ENCODE measurements around the gene UBE2O. TPM values are rescaled to one million over a fixed set of nuclear protein-coding genes. Genes with fewer than 3 reads are reported as not detected.
"Not testable (repeated sequence)": the region's sequence is repeated elsewhere in the genome, so short reads cannot be mapped to it uniquely, and the experiment has no call there.

UBE2O gene
- total and polyA plus RNA-seq, 4 experiments from 2014 or later, result 4.5 to 43.7 (median 28.5) TPM

GRCh38 chr17:76363107-76363842 lies 89.7 kb downstream of the UBE2O start:
- no peak for DNase-seq
- H3K4me3 Mint-ChIP-seq, result no peak overlapping the region
- H3K4me3 ChIP-seq (ENCODE audit: low read length in 2 of 2), result no peak overlapping the region
- H3K9me3 Mint-ChIP-seq, result no peaks in the 10 kb centered on the region
- no peak overlapping the region for H3K27ac Mint-ChIP-seq
- no peaks in the 10 kb centered on the region for H3K27me3 Mint-ChIP-seq
- ChIA-PET CTCF (ENCODE audit: partially characterized antibody) (interaction anchor here (0.9 to 1.8 kb wide), 4 partner anchors 17 to 762 kb away, joined by 3 to 4 read pairs (median 4); no protein-coding TSS in a partner anchor), POLR2A (ENCODE audit: partially characterized antibody) (interaction anchor here (1.6 kb wide), 1 partner anchor 10 kb away, joined by 8 read pairs; the partner anchor contains the start of gene PRPSAP1)
- H3K36me3 ChIP-seq (ENCODE audit: insufficient read depth, low read length), result no peaks in the 10 kb centered on the region
- H3K27me3 ChIP-seq (ENCODE audit: insufficient read depth, low read length), result no peaks in the 10 kb centered on the region
- H3K36me3 Mint-ChIP-seq, result no peaks in the 10 kb centered on the region
- intact Hi-C loops (cut with micrococcal nuclease), result no loop called here
- H3K4me1 ChIP-seq (ENCODE audit: insufficient read depth, low read length), result no peaks in the 10 kb centered on the region
- H3K9me3 ChIP-seq (ENCODE audit: control insufficient read depth in 1 of 2, low read length in 2 of 2), result no peaks in the 10 kb centered on the region
- no peak overlapping the region for H3K27ac ChIP-seq (ENCODE audit: low read depth, low read length)
- no peaks in the 10 kb centered on the region for H3K4me1 Mint-ChIP-seq

DNA sequence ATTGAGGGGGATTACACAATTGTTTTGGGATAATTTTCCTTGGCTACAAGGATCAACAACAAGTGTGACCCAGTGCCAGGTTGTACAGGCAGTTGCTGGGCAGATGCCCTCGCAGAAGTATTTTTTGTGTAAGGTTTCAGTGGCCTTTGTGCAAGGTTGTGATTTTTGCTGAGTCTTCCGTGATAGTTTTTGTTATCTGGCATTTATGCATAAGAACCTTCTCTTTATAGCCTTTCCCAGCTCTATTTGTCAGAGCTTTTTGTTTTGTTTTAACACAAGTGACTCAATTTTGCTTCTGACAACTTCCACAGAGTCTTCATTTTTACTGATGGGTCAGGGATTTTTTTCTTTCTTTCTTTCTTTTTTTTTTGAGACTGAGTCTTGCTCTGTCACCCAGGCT lies 92.5 kb downstream of the UBE2O start:
- no peak for DNase-seq
- Mint-ChIP-seq H3K4me1 (no peaks in the 10 kb centered on the region), H3K4me3 (no peak overlapping the region), H3K36me3 (no peaks in the 10 kb centered on the region), H3K27me3 (no peaks in the 10 kb centered on the region), H3K9me3 (no peaks in the 10 kb centered on the region), H3K27ac (no peak overlapping the region)
- H3K9me3 ChIP-seq (ENCODE audit: control insufficient read depth in 1 of 2, low read length in 2 of 2), result no peaks in the 10 kb centered on the region
- intact Hi-C loops (cut with micrococcal nuclease), result no loop called here
- H3K27ac ChIP-seq (ENCODE audit: low read depth, low read length), result no peak overlapping the region
- POLR2A ChIA-PET (ENCODE audit: partially characterized antibody), result no interaction called here
- no peaks in the 10 kb centered on the region for H3K4me1 ChIP-seq (ENCODE audit: insufficient read depth, low read length)
- H3K4me3 ChIP-seq (ENCODE audit: low read length in 2 of 2), result no peak overlapping the region
- no peaks in the 10 kb centered on the region for H3K27me3 ChIP-seq (ENCODE audit: insufficient read depth, low read length)
- no peaks in the 10 kb centered on the region for H3K36me3 ChIP-seq (ENCODE audit: insufficient read depth, low read length)
- CTCF ChIA-PET (ENCODE audit: partially characterized antibody), result interaction anchor here (1.2 kb wide), 1 partner anchor 37 kb away, joined by 3 read pairs; no protein-coding TSS in a partner anchor

- H3K4me3 Mint-ChIP-seq; POLR2A ChIA-PET (ENCODE audit: partially characterized antibody); H3K9me3 Mint-ChIP-seq; H3K27me3 ChIP-seq (ENCODE audit: insufficient read depth, low read length); H3K4me1 ChIP-seq (ENCODE audit: insufficient read depth, low read length); H3K4me1 Mint-ChIP-seq; H3K36me3 Mint-ChIP-seq; H3K4me3 ChIP-seq (ENCODE audit: low read length in 2 of 2); H3K27me3 Mint-ChIP-seq; H3K36me3 ChIP-seq (ENCODE audit: insufficient read depth, low read length); H3K27ac Mint-ChIP-seq; H3K9me3 ChIP-seq (ENCODE audit: control insufficient read depth in 1 of 2, low read length in 2 of 2); DNase-seq; intact Hi-C loops (cut with micrococcal nuclease); H3K27ac ChIP-seq (ENCODE audit: low read depth, low read length): not testable (repeated sequence)
- CTCF ChIA-PET (ENCODE audit: partially characterized antibody), result interaction anchor here (1.0 to 1.2 kb wide), 3 partner anchors 14 to 38 kb away, joined by 3 read pairs; partner anchors contain the start of gene SPHK1
Measured at GRCh38 chr17:76359776-76360175, 93.2 kb downstream of the UBE2O start.

GRCh38 chr17:76359375-76359774 lies 93.6 kb downstream of the UBE2O start:
- ChIA-PET CTCF (ENCODE audit: partially characterized antibody) (interaction anchor here (1.0 to 1.2 kb wide), 3 partner anchors 14 to 38 kb away, joined by 3 read pairs; partner anchors contain the start of gene SPHK1), POLR2A (ENCODE audit: partially characterized antibody) (no interaction called here)
- no peaks in the 10 kb centered on the region for H3K27me3 Mint-ChIP-seq
- no peak overlapping the region for H3K4me3 Mint-ChIP-seq
- H3K27me3 ChIP-seq (ENCODE audit: insufficient read depth, low read length), result no peaks in the 10 kb centered on the region
- H3K27ac ChIP-seq (ENCODE audit: low read depth, low read length), result no peak overlapping the region
- peaks cover under 1 to 6% (median 3%) of the 10 kb centered on the region in 4 donors for H3K4me1 Mint-ChIP-seq
- intact Hi-C loops (cut with micrococcal nuclease), result no loop called here
- H3K36me3 Mint-ChIP-seq, result peaks cover 0 to under 1% of the 10 kb centered on the region in 2 donors
- H3K4me3 ChIP-seq (ENCODE audit: low read length in 2 of 2), result no peak overlapping the region
- H3K9me3 Mint-ChIP-seq, result no peaks in the 10 kb centered on the region
- H3K36me3 ChIP-seq (ENCODE audit: insufficient read depth, low read length), result no peaks in the 10 kb centered on the region
- peaks cover under 1% of the 10 kb centered on the region for H3K4me1 ChIP-seq (ENCODE audit: insufficient read depth, low read length)
- H3K9me3 ChIP-seq (ENCODE audit: control insufficient read depth in 1 of 2, low read length in 2 of 2), result no peaks in the 10 kb centered on the region
- DNase-seq, result no peak
- no peak overlapping the region for H3K27ac Mint-ChIP-seq

DNA sequence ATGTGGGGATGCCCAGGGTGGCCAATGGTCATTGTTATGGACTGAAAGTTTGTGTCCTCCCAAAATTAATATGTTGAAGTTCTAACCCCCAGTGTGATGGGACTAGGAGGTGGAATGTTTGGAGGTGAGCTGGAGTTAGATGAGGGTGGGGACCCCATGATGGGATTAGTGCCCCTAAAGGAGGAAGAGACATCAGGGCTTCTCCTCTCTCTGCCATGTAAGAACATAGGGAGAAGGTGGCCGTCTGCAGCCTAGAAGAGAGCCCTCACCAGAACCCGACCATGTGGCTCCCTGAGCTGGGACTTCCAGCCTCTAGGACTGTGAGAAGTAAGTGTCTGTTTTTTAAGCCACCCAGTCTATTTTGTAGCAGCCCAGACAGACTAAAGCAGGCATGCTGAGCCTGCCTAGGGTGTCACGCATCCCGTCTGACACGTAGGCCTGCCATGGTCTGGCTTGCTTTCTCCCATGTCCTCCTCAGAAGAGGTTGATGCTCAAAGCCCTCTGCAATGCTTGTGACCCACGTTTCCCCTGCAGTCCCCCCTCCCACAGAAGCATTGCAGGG lies 95.3 kb downstream of the UBE2O start:
- Mint-ChIP-seq H3K27me3 (no peaks in the 10 kb centered on the region), H3K9me3 (no peaks in the 10 kb centered on the region), H3K4me3 (no peak overlapping the region), H3K4me1 (peaks cover 4 to 16% (median 11%) of the 10 kb centered on the region in 4 donors), H3K36me3 (peaks cover 0 to 9% of the 10 kb centered on the region in 2 donors), H3K27ac (no peak overlapping the region)
- Histone ChIP-seq H3K27ac (ENCODE audit: low read depth, low read length) (no peak overlapping the region), H3K4me1 (ENCODE audit: insufficient read depth, low read length) (peaks cover 7% of the 10 kb centered on the region), H3K27me3 (ENCODE audit: insufficient read depth, low read length) (no peaks in the 10 kb centered on the region), H3K4me3 (ENCODE audit: low read length in 2 of 2) (no peak overlapping the region), H3K36me3 (ENCODE audit: insufficient read depth, low read length) (no peaks in the 10 kb centered on the region), H3K9me3 (ENCODE audit: control insufficient read depth in 1 of 2, low read length in 2 of 2) (no peaks in the 10 kb centered on the region)
- ChIA-PET POLR2A (ENCODE audit: partially characterized antibody) (no interaction called here), CTCF (ENCODE audit: partially characterized antibody) (interaction anchor here (1.0 kb wide), 1 partner anchor 28 kb away, joined by 4 read pairs; no protein-coding TSS in a partner anchor)
- intact Hi-C loops (cut with micrococcal nuclease), result no loop called here
- DNase-seq, result no peak

DNA sequence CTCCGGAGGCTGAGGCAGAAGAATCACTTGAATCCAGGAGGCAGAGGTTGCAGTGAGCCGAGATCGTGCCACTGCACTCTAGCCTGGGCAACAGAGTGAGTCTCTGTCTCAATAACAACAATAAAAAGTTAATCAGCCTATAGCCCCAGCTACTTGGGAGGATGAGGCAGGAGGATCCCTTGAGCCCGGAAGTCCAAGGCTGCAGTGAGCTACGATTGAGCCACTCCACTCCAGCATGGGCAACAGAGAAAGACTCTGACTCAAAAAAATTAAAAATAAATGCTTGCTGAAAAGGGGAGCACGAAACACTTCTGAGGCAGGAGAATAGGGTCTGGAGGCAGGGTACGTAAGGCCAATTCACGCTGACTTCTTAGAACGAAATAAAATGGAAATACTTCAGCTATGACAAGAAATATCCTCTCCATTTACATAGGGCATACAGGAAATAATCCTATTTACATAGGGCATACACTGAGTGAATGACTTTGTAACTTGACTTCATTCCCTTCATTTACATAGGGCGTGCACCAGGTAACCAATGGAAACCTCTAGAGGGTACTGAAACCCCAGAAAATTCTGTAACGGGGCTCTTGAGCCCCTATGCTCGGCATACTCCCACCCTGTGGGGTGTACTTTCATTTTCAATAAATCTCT lies 96.0 kb downstream of the UBE2O start:
- Histone ChIP-seq H3K4me3 (ENCODE audit: low read length in 2 of 2) (no peak overlapping the region), H3K27me3 (ENCODE audit: insufficient read depth, low read length) (no peaks in the 10 kb centered on the region), H3K4me1 (ENCODE audit: insufficient read depth, low read length) (peaks cover 12% of the 10 kb centered on the region), H3K27ac (ENCODE audit: low read depth, low read length) (no peak overlapping the region), H3K36me3 (ENCODE audit: insufficient read depth, low read length) (no peaks in the 10 kb centered on the region), H3K9me3 (ENCODE audit: control insufficient read depth in 1 of 2, low read length in 2 of 2) (no peaks in the 10 kb centered on the region)
- peaks cover 0 to 9% of the 10 kb centered on the region in 2 donors for H3K36me3 Mint-ChIP-seq
- no peaks in the 10 kb centered on the region for H3K9me3 Mint-ChIP-seq
- intact Hi-C loops (cut with micrococcal nuclease), result no loop called here
- CTCF ChIA-PET (ENCODE audit: partially characterized antibody), result no interaction called here
- peak overlapping the region in 1 of 7 donors; percentile 27 for H3K27ac Mint-ChIP-seq
- DNase-seq, result no peak
- no peaks in the 10 kb centered on the region for H3K27me3 Mint-ChIP-seq
- POLR2A ChIA-PET (ENCODE audit: partially characterized antibody), result no interaction called here
- H3K4me1 Mint-ChIP-seq, result peaks cover 7 to 22% (median 15%) of the 10 kb centered on the region in 4 donors
- peak overlapping the region in 2 of 8 donors; percentile 9 to 25 for H3K4me3 Mint-ChIP-seq

GRCh38 chr17:76354747-76355310 lies 98.1 kb downstream of the UBE2O start:
- no peak for DNase-seq
- H3K27ac ChIP-seq (ENCODE audit: low read depth, low read length), result no peak overlapping the region
- Mint-ChIP-seq H3K27me3 (no peaks in the 10 kb centered on the region), H3K36me3 (peaks cover 0 to 9% of the 10 kb centered on the region in 2 donors), H3K9me3 (no peaks in the 10 kb centered on the region), H3K27ac (peak overlapping the region in 5 of 7 donors; percentile 30 to 82 (median 59)), H3K4me3 (peak overlapping the region; percentile 72 to 99 (median 94)), H3K4me1 (peaks cover 12 to 29% (median 20%) of the 10 kb centered on the region in 4 donors)
- POLR2A ChIA-PET (ENCODE audit: partially characterized antibody), result interaction anchor here (0.7 to 3.0 kb wide), 6 partner anchors 7 to 251 kb away, joined by 3 to 61 read pairs (median 7); partner anchors contain the start of genes EXOC7, SPHK1 and UBALD2
- H3K27me3 ChIP-seq (ENCODE audit: insufficient read depth, low read length), result no peaks in the 10 kb centered on the region
- no peaks in the 10 kb centered on the region for H3K9me3 ChIP-seq (ENCODE audit: control insufficient read depth in 1 of 2, low read length in 2 of 2)
- no peaks in the 10 kb centered on the region for H3K36me3 ChIP-seq (ENCODE audit: insufficient read depth, low read length)
- CTCF ChIA-PET (ENCODE audit: partially characterized antibody), result interaction anchor here (0.7 to 1.1 kb wide), 3 partner anchors 30 to 780 kb away, joined by 3 to 4 read pairs (median 4); no protein-coding TSS in a partner anchor
- peaks cover 16% of the 10 kb centered on the region for H3K4me1 ChIP-seq (ENCODE audit: insufficient read depth, low read length)
- intact Hi-C loops (cut with micrococcal nuclease), result no loop called here
- H3K4me3 ChIP-seq (ENCODE audit: low read length in 2 of 2), result no peak overlapping the region

Data from CD4-positive, alpha-beta memory T cell (primary cell).